Colonic mucosa (tissue), 4 donors: ENCODE results near the gene FBXO22. TPM values are rescaled to one million over a fixed set of nuclear protein-coding genes. Genes with fewer than 3 reads are reported as not detected.
A peak's percentile ranks its signal among the peaks of the same experiment; 100 is the strongest.

ENCODE experiments used
- DNase-seq: peaks from one replicate; pipeline ENCODE4 v3.0.0-alpha.2; 2020
- H3K27ac ChIP-seq: fragments of 200-600 bp; one replicate; pipeline ENCODE4 v1.8.0; 2021
- H3K27me3 ChIP-seq: fragments of 200-600 bp; one replicate; pipeline ENCODE4 v1.8.0; 2021
- H3K36me3 ChIP-seq: fragments of 200-600 bp; one replicate; pipeline ENCODE4 v1.8.0; 2021
- H3K4me1 ChIP-seq: fragments of 200-600 bp; one replicate; pipeline ENCODE4 v1.8.0; 2021; ENCODE audit warnings: mild to moderate bottlenecking
- H3K4me3 ChIP-seq: fragments of 200-600 bp; one replicate; pipeline ENCODE4 v1.8.0; 2021
- H3K9ac ChIP-seq, 2 donors: one replicate each; pipeline ENCODE4 v1.7.0; 2013; ENCODE audit warnings: control low read depth in 2 of 2, low read depth in 2 of 2, low read length in 2 of 2
- H3K9me3 ChIP-seq: fragments of 200-600 bp; one replicate; pipeline ENCODE4 v1.8.0; 2021
- intact Hi-C: fragments of 100-400 bp; cut with DNase I; formaldehyde crosslinking; loops from one replicate; pipeline ENCODE4 v1.14.1; 2022
- total RNA-seq, 2 donors: library from RNA; stranded (reverse); fragmentation: NEBNext Ultra II Directional in 1 of 2; extraction: Animal tissue kit (Norgen Biotek cat#: 25700) in 1 of 2; gene quantifications; one replicate each; pipeline ENCODE4 v1.2.1, GENCODE V29; 2021
- TF ChIP-seq, protein P1 (sequence below): fragments of 200-600 bp; IDR thresholded peaks from one replicate; pipeline ENCODE4 v1.8.0; 2022; ENCODE audit warnings: antibody characterized with exemption, mild to moderate bottlenecking
- donor health status: healthy.
- donor health status: DM: no; HTN: no; CAD: no.
- donor health status: DM: no; HTN: no; CAD: no.

The FBXO22 gene
- total RNA-seq, 2 donors from 2014 or later: 30.7 to 40.1 TPM

- Histone ChIP-seq H3K4me3 (no peak overlapping the region), H3K9me3 (no peaks in the 10 kb centered on the region), H3K27me3 (no peaks in the 10 kb centered on the region), H3K9ac (no peak overlapping the region), H3K27ac (no peak overlapping the region), H3K36me3 (no peaks in the 10 kb centered on the region), H3K4me1 (no peaks in the 10 kb centered on the region)
- DNase-seq: no peak
- intact Hi-C loops: no loop called here
- TF ChIP-seq, protein P1, sequence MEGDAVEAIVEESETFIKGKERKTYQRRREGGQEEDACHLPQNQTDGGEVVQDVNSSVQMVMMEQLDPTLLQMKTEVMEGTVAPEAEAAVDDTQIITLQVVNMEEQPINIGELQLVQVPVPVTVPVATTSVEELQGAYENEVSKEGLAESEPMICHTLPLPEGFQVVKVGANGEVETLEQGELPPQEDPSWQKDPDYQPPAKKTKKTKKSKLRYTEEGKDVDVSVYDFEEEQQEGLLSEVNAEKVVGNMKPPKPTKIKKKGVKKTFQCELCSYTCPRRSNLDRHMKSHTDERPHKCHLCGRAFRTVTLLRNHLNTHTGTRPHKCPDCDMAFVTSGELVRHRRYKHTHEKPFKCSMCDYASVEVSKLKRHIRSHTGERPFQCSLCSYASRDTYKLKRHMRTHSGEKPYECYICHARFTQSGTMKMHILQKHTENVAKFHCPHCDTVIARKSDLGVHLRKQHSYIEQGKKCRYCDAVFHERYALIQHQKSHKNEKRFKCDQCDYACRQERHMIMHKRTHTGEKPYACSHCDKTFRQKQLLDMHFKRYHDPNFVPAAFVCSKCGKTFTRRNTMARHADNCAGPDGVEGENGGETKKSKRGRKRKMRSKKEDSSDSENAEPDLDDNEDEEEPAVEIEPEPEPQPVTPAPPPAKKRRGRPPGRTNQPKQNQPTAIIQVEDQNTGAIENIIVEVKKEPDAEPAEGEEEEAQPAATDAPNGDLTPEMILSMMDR: no peak
Observed at GRCh38 chr15:75884041-75884440, 19.6 kb upstream of the FBXO22 start.

DNA sequence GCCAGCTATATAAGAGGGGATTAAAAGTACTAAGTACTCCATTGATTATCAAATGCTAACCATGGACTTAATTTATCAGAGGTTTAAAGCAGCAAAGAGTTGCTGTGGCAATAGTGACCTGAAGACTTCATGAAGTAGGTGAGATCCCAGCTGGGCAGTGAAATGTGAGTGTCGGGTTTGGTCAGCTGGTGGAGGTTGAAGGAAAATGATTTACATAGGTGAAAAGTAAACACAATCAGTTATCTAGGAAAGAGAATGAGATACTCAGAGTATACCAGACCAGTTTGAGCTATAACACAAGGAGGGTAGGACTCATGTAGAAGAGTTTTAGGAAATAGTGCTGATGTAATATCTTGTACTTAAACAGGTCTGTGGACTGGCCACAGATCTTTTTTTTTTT is 16.5 kb upstream of the FBXO22 start:
- H3K36me3 ChIP-seq: no peaks in the 10 kb centered on the region
- TF ChIP-seq, protein P1: no peak
- intact Hi-C loops: no loop called here

GRCh38 chr15:75891895-75892294 is 11.8 kb upstream of the FBXO22 start:
- no peak for DNase-seq
- H3K9me3 ChIP-seq: no peaks in the 10 kb centered on the region
- H3K27me3 ChIP-seq: no peaks in the 10 kb centered on the region
- H3K9ac ChIP-seq: no peak overlapping the region
- no peaks in the 10 kb centered on the region for H3K4me1 ChIP-seq
- H3K36me3 ChIP-seq: no peaks in the 10 kb centered on the region
- peak overlapping the region; percentile 39 for H3K27ac ChIP-seq
- H3K4me3 ChIP-seq: no peak overlapping the region
- intact Hi-C loops: no loop called here
- TF ChIP-seq, protein P1: no peak

More for the DNA sequence above, 16.5 kb upstream of the FBXO22 start:
- no peak for DNase-seq
- Histone ChIP-seq H3K4me3 (no peak overlapping the region), H3K9ac (no peak overlapping the region), H3K27ac (no peak overlapping the region), H3K4me1 (no peaks in the 10 kb centered on the region), H3K27me3 (no peaks in the 10 kb centered on the region), H3K9me3 (no peaks in the 10 kb centered on the region)

DNA sequence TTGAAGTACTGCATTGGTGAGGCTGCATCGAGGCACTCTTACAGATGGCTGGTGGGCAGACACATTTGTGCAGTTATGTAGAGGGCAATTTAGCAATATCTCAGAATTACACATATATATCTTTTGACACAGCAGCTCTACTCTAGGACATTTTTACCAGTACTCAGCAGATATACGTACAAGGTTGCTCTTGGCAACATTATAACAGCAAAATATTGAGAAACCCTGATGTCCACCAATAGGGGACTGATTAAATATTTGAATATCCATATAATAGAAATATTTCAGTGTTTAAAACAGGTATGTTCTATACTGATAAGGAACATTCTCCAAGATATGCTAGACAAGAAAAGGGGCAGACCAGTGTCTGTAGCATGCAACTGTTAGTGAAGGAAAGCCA is 7.9 kb upstream of the FBXO22 start:
- intact Hi-C loops: no loop called here

GRCh38 chr15:75900577-75900976 is 3.1 kb upstream of the FBXO22 start:
- no peaks in the 10 kb centered on the region for H3K4me1 ChIP-seq
- no peak overlapping the region for H3K27ac ChIP-seq
- no peaks in the 10 kb centered on the region for H3K9me3 ChIP-seq
- no peak for DNase-seq
- no peaks in the 10 kb centered on the region for H3K27me3 ChIP-seq
- intact Hi-C loops: no loop called here
- H3K9ac ChIP-seq: no peak overlapping the region
- no peak overlapping the region for H3K4me3 ChIP-seq
- no peaks in the 10 kb centered on the region for H3K36me3 ChIP-seq
- TF ChIP-seq, protein P1: no peak

More for the DNA sequence above, 7.9 kb upstream of the FBXO22 start:
- DNase-seq: no peak
- Histone ChIP-seq H3K9me3 (no peaks in the 10 kb centered on the region), H3K4me1 (no peaks in the 10 kb centered on the region), H3K27me3 (no peaks in the 10 kb centered on the region), H3K27ac (no peak overlapping the region), H3K4me3 (no peak overlapping the region), H3K36me3 (no peaks in the 10 kb centered on the region), H3K9ac (no peak overlapping the region)
- TF ChIP-seq, protein P1: no peak

GRCh38 chr15:75902129-75902557 is 1.5 kb upstream of the FBXO22 start:
- H3K9ac ChIP-seq: no peak overlapping the region
- no peaks in the 10 kb centered on the region for H3K27me3 ChIP-seq
- no peak overlapping the region for H3K27ac ChIP-seq
- H3K4me3 ChIP-seq: no peak overlapping the region
- peaks cover under 1% of the 10 kb centered on the region for H3K36me3 ChIP-seq
- H3K9me3 ChIP-seq: no peaks in the 10 kb centered on the region
- TF ChIP-seq, protein P1: no peak
- intact Hi-C loops: no loop called here
- DNase-seq: no peak
- no peaks in the 10 kb centered on the region for H3K4me1 ChIP-seq
